GM18868 (cell line): Measurements from ENCODE around the gene SUFU.
A peak's percentile ranks its signal among the peaks of the same experiment; 100 is the strongest.

Experiments used
- ATAC-seq: cut with Tn5 transposase; IDR thresholded peaks from one replicate; pipeline ENCODE4 v1.9.1; 2021; ENCODE audit warnings: mild to moderate bottlenecking, moderate library complexity; ENCODE audit not compliant: unreplicated experiment

SUFU gene

GRCh38 chr10:102615361-102615760 is 111.6 kb downstream of the SUFU start:
- ATAC-seq, result no peak

- ATAC-seq, result peak; percentile 86
Observed at GRCh38 chr10:102616066-102616770, 112.4 kb downstream of the SUFU start.

DNA sequence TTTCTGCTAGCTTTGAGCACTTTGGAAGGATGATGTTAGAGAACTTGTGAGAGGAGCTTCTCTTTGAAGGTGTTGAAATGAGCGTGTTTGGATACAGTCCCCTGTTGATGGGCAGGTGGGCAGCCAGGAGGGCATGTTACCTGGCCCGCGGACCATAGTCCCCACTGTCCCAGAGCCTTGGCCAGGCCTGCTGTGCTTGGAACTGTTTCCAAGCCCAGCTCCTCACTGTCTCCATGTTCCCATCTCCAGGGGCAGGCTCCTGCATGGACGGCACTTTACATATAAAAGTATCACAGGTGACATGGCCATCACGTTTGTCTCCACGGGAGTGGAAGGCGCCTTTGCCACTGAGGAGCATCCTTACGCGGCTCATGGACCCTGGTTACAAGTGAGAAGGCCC is 113.3 kb downstream of the SUFU start:
- no peak for ATAC-seq

GRCh38 chr10:102617816-102618215 is 114.0 kb downstream of the SUFU start:
- no peak for ATAC-seq

DNA sequence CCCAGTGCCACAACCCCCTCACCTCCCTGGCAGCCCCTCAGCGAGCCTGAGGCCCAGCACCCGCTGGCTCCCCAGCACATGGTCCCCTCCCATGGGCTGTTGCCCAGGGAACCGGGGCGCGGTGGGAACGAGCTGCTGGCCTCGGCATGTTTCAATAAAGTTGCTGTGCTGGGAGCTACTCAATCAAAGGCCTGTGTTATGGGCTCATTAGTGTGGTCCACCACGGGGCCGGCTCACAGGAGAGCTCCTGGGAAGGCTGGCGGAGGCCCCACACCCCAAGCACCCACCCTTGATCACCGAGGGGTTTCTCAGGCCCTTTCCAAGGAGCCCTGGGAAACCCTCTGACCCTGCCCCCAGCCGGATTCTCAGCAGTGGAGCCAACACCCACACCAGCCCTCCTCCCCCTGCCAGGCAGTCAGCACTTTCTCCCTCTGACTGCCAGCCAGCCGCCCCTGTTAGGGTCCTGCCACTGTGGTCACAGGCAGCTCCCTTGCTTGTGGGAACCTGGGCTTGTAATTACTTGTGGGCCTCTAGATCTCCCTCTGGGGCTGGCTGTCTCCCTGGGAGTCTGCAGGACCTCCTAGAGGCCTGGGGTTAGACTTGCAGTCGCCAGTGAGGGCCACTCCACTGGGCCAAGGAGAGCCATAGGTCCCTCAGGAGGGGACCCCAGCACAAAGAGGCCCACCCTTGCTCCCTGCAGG is 115.7 kb downstream of the SUFU start:
- no peak for ATAC-seq

GRCh38 chr10:102620138-102620590 is 116.4 kb downstream of the SUFU start:
- ATAC-seq, result no peak

GRCh38 chr10:102620591-102621442 is 117.0 kb downstream of the SUFU start:
- no peak for ATAC-seq

DNA sequence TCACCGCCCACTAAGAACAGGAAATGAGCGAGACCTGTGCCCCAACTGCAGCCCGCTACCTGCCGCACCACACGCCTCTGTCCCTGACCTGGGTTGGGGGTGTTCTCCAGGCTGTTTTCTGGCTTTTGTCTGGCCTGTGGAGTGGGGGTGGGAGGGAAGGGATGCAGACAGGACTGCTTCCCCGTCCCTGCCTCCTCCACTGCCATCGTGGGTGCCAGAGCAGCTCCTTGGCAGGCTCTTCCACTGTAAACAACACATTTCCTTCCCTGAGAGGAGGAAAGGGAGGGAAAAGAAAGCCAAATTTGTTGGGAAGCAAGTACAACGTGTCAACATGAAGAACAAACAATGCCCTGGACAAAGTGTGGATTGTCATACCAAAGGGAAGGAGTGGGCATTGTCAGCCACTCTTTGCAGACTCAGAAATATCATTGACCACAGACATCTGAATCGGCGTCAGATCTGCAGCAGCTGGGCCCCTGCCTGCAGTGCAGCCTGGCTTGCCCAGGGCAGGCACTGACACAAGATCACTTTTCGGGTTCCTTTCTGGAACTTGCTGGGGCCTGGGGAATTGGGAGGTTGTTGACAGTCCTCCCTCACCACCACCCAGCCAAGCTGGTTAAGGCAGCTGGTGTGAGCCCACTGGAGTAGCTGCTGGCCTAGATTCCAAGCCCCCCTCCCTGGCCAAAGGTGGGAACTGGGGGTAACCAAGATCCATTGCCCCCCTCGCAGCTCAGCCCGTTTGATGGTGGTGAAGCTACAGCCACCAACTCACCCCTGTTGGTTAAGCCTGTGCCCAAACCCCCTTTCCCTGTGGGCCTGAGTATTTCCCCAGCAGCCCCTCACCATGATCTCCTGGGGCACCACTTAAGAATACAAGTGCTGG is 117.9 kb downstream of the SUFU start:
- ATAC-seq, result no peak

DNA sequence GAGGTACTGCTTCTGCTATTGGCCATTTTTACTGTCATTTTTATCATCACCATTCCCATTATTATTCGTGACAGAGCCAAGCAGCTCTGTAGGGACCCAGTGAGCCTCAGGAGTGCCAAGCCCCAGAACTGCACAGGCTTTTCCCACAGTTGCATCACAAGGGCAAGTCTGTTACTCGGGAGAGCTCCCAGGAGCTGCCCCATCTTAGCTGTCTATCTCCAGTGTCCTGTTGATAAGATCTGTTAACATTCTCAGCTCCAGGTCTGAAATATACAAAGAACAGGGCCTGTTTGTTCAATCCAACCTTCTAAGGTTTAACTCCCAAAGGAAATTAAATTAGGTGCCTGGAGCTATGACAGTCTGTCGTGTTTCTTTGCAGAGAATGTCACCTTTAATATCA is 120.3 kb downstream of the SUFU start:
- no peak for ATAC-seq

DNA sequence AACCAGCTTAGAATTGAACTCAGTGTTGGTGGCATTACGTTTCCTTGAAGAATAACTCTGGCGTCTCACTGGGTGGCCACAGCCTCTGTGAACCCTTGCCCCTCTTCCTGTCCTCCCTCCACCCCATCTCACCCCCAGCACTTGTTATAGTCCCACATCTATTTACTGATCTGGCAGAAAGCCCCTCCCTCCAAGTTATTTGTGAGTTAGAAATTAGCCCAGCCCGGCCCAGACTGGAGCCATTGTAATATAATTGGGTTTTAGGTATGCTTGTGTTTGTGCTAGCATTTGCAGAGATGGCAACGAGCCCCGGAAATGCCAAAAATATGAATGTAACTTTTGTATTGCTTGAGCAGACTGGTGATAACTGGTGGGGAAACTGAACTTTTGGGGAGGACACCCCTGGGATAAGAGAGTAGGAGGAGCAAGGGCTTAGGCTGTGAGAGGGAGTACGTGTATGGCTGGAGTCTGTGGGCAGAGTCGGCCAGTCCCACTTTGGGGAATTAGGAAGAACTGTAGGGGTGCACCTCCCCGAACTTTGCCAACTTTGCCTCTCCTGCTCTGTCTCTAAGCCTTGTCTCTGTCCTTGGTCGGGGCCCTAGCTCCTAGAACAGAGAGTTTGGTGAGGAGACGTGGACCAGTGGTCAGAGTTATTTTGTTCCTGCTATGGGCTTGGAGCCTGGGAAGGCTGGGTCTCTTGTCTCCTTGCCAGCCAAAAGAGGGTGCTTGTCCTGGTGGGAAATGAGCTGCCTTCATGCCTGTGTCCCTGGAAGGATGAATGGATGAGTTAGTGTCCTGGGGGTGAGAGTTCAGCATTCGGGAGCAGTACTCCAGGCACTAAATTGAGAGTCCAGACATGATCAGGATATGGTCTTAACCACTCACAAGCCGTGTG is 121.2 kb downstream of the SUFU start:
- ATAC-seq, result no peak

GRCh38 chr10:102626026-102626685 is 122.4 kb downstream of the SUFU start:
- no peak for ATAC-seq

- ATAC-seq, result no peak
Observed at GRCh38 chr10:102627291-102627735, 123.5 kb downstream of the SUFU start.

- ATAC-seq, result no peak
Observed at GRCh38 chr10:102627736-102628293, 124.0 kb downstream of the SUFU start.

- no peak for ATAC-seq
Observed at GRCh38 chr10:102628451-102628911, 124.7 kb downstream of the SUFU start.

GRCh38 chr10:102629661-102630614 is 126.2 kb downstream of the SUFU start:
- ATAC-seq, result no peak

DNA sequence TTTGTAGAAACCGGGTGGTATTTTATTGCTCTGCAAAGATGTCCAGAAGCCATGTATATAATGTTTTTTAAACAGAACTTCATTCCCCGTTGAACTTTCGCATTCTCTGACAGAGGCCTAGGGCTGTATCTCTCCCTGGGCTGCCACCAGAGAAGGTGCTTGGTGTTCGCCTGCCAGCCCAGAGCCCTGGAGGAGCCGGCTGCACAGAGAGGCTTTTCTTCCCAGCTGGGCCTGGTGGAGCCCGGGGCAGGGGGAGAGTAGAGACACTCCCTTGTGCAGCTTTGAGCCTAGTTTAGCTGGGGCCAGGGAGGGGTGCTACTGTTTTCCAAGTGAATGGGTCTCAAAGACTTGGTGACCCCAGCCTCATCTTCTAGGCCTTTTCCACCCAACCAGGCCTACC is 126.9 kb downstream of the SUFU start:
- no peak for ATAC-seq
